Superior temporal gyrus (tissue), 1 donor: ENCODE results near the gene GPC3.

Experiments
- DNase-seq: peaks from one replicate; pipeline ENCODE4 v3.0.0-alpha.2; 2016; ENCODE audit errors: extremely low spot score

GPC3 gene

GRCh38 chrX:133689997-133690599, 295.3 kb downstream of the GPC3 start:
- no peak for DNase-seq

GRCh38 chrX:133685822-133686221, 299.6 kb downstream of the GPC3 start:
- no peak for DNase-seq

GRCh38 chrX:133681897-133682296, 303.5 kb downstream of the GPC3 start:
- DNase-seq, result no peak

GRCh38 chrX:133681421-133681820, 304.0 kb downstream of the GPC3 start:
- DNase-seq, result no peak

- no peak for DNase-seq
Observed at GRCh38 chrX:133677123-133678063, 308.0 kb downstream of the GPC3 start.

- no peak for DNase-seq
Observed at GRCh38 chrX:133676344-133677122, 308.9 kb downstream of the GPC3 start.

GRCh38 chrX:133674726-133675470, 310.5 kb downstream of the GPC3 start:
- DNase-seq, result no peak

GRCh38 chrX:133670383-133670782, 315.0 kb downstream of the GPC3 start:
- DNase-seq, result peak; percentile 79

GRCh38 chrX:133669214-133669613, 316.2 kb downstream of the GPC3 start:
- no peak for DNase-seq

- DNase-seq, result no peak
Observed at GRCh38 chrX:133668225-133668931, 317.0 kb downstream of the GPC3 start.

- no peak for DNase-seq
Observed at GRCh38 chrX:133666256-133666655, 319.1 kb downstream of the GPC3 start.

GRCh38 chrX:133661962-133662839, 323.2 kb downstream of the GPC3 start:
- DNase-seq, result no peak

- DNase-seq, result no peak
Observed at GRCh38 chrX:133660281-133660680, 325.1 kb downstream of the GPC3 start.

- no peak for DNase-seq
Observed at GRCh38 chrX:133658293-133658911, 327.0 kb downstream of the GPC3 start.

- DNase-seq, result no peak
Observed at GRCh38 chrX:133655275-133656265, 329.8 kb downstream of the GPC3 start.

GRCh38 chrX:133654811-133655210, 330.6 kb downstream of the GPC3 start:
- DNase-seq, result no peak

GRCh38 chrX:133653358-133653757, 332.0 kb downstream of the GPC3 start:
- DNase-seq, result no peak

- DNase-seq, result no peak
Observed at GRCh38 chrX:133652185-133652584, 333.2 kb downstream of the GPC3 start.
